Activated B cell treated with CpG ODN at 0.5 μM for 24 hours (primary cell): Measurements from ENCODE around the gene P2RY1. TPM values are rescaled to one million over a fixed set of nuclear protein-coding genes. Genes with fewer than 3 reads are reported as not detected.
"Not testable (repeated sequence)": the region's sequence is repeated elsewhere in the genome, so short reads cannot be mapped to it uniquely, and the experiment has no call there.

Experiments used
- ATAC-seq: fragments of 200-7000 bp; cut with Tn5 transposase; one replicate; pipeline ENCODE4 v1.10.0; 2021; ENCODE audit warnings: low read depth, mild to moderate bottlenecking, moderate library complexity
- CTCF ChIA-PET: fragments of 350-600 bp; sonication (Branson Sonifier 250); formaldehyde crosslinking; loops from one replicate; lab custom pipeline; 2021; ENCODE audit warnings: antibody characterized with exemption; lab: Charles Lee
- POLR2A ChIA-PET: fragments of 350-600 bp; sonication (Branson Sonifier 250); formaldehyde crosslinking; loops from one replicate; lab custom pipeline; 2021; ENCODE audit warnings: antibody characterized with exemption; lab: Charles Lee
- DNase-seq: peaks from one replicate; pipeline ENCODE4 v3.0.0; 2022
- H3K27ac Mint-ChIP-seq: one replicate; pipeline ENCODE4 v1.8.0; 2020; ENCODE audit warnings: mixed read lengths
- H3K27me3 Mint-ChIP-seq: one replicate; pipeline ENCODE4 v1.8.0; 2021; ENCODE audit warnings: mixed read lengths
- H3K36me3 Mint-ChIP-seq: one replicate; pipeline ENCODE4 v1.8.0; 2021; ENCODE audit warnings: low read depth, mixed read lengths
- H3K4me1 Mint-ChIP-seq: one replicate; pipeline ENCODE4 v1.8.0; 2021; ENCODE audit warnings: mixed read lengths
- H3K4me3 Mint-ChIP-seq: one replicate; pipeline ENCODE4 v1.8.0; 2020; ENCODE audit warnings: mild to moderate bottlenecking, mixed read lengths
- H3K9me3 Mint-ChIP-seq: one replicate; pipeline ENCODE4 v1.8.0; 2020; ENCODE audit warnings: mixed read lengths
- intact Hi-C: fragments of 100-400 bp; cut with micrococcal nuclease; formaldehyde crosslinking; loops from one replicate; pipeline ENCODE4 v1.15.1; 2024
- total RNA-seq: library from RNA; stranded (reverse); gene quantifications from 2 replicates; pipeline ENCODE4 v1.2.3, GENCODE V29; 2022
- TF ChIP-seq, protein P1 (sequence below): fragments of 200-600 bp; IDR thresholded peaks from one replicate; pipeline ENCODE4 v1.8.0; 2022; ENCODE audit warnings: antibody characterized with exemption, mild to moderate bottlenecking

The P2RY1 gene
- total RNA-seq, 1 donor from 2014 or later, result 0.20 TPM

DNA sequence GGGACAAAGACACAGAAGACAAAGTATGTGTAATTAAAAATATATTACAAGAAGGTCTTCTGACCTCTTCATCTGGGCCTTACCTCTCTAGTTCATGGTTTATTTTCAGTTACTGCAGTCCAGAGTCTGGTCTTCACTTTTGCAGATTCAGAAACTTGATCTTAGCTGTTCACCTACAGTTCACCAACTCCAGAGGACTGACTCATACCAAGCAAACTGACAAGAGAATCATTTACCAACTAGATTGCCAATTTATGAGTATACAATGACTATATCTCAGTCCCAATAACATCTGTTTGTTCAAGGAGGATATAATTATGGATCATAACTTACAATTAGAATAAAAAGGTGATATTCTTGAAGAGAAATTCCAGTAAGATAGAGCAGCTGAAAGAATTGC, 9.0 kb downstream of the P2RY1 start:
- H3K27me3 Mint-ChIP-seq, result peaks cover 2% of the 10 kb centered on the region
- no peak for DNase-seq
- peaks cover 8% of the 10 kb centered on the region for H3K9me3 Mint-ChIP-seq
- intact Hi-C loops, result no loop called here
- no peaks in the 10 kb centered on the region for H3K4me1 Mint-ChIP-seq
- ATAC-seq, result no peak
- ChIA-PET CTCF (no interaction called here), POLR2A (no interaction called here)
- H3K36me3 Mint-ChIP-seq, result no peaks in the 10 kb centered on the region
- H3K4me3 Mint-ChIP-seq, result no peak overlapping the region
- TF ChIP-seq, protein P1, sequence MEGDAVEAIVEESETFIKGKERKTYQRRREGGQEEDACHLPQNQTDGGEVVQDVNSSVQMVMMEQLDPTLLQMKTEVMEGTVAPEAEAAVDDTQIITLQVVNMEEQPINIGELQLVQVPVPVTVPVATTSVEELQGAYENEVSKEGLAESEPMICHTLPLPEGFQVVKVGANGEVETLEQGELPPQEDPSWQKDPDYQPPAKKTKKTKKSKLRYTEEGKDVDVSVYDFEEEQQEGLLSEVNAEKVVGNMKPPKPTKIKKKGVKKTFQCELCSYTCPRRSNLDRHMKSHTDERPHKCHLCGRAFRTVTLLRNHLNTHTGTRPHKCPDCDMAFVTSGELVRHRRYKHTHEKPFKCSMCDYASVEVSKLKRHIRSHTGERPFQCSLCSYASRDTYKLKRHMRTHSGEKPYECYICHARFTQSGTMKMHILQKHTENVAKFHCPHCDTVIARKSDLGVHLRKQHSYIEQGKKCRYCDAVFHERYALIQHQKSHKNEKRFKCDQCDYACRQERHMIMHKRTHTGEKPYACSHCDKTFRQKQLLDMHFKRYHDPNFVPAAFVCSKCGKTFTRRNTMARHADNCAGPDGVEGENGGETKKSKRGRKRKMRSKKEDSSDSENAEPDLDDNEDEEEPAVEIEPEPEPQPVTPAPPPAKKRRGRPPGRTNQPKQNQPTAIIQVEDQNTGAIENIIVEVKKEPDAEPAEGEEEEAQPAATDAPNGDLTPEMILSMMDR, result no peak
- H3K27ac Mint-ChIP-seq, result no peak overlapping the region

DNA sequence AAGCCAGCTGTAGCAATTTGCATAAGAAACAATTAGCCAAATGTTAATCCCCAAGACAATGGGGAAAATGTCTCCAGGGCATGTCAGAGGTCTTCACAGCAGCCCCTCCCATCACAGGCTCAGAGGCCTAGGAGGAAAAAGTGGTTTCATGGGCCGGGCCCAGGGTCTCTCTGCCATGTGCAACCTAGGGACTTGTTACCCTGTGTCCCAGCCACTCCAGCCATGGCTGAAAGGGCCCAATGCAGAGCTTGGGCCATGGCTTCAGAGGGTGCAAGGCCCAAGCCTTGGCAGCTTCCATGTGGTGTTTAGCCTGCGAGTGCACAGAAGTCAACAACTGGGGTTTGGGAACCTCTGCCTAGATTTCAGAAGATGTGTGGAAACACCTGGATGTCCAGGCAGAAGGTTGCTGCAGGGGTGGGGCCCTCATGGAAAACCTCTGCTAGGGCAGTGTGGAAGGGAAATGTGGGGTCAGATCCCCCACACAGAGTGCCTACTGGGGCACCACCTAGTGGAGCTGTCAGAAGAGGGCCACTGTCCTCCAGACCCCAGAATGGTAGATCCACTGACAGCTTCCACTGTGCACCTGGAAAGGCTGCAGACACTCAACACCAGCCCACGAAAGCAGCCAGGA, 11.8 kb downstream of the P2RY1 start:
- H3K9me3 Mint-ChIP-seq, POLR2A ChIA-PET, H3K27me3 Mint-ChIP-seq, H3K27ac Mint-ChIP-seq, DNase-seq, H3K36me3 Mint-ChIP-seq, H3K4me1 Mint-ChIP-seq, H3K4me3 Mint-ChIP-seq, CTCF ChIA-PET, ATAC-seq, intact Hi-C loops: not testable (repeated sequence)

DNA sequence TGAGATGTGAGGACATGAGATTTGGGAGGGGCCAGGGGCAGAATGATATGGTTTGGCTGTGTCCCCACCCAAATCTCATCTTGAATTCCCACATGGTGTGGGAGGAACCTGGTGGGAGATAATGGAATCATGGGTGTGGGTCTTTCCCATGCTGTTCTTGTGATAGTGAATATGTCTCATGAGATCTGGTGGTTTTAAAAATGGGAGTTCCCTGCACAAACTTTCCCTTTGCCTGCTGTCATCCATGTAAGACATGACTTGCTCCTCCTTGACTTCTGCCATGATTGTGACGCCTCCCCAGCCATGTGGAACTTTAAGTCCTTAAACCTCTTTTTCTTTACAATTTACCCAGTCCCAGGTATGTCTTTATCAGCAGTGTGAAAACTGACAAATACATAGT, 12.7 kb downstream of the P2RY1 start:
- CTCF ChIA-PET, POLR2A ChIA-PET, H3K36me3 Mint-ChIP-seq, H3K4me3 Mint-ChIP-seq, H3K27ac Mint-ChIP-seq, intact Hi-C loops, H3K9me3 Mint-ChIP-seq, H3K27me3 Mint-ChIP-seq, DNase-seq, ATAC-seq, H3K4me1 Mint-ChIP-seq: not testable (repeated sequence)

DNA sequence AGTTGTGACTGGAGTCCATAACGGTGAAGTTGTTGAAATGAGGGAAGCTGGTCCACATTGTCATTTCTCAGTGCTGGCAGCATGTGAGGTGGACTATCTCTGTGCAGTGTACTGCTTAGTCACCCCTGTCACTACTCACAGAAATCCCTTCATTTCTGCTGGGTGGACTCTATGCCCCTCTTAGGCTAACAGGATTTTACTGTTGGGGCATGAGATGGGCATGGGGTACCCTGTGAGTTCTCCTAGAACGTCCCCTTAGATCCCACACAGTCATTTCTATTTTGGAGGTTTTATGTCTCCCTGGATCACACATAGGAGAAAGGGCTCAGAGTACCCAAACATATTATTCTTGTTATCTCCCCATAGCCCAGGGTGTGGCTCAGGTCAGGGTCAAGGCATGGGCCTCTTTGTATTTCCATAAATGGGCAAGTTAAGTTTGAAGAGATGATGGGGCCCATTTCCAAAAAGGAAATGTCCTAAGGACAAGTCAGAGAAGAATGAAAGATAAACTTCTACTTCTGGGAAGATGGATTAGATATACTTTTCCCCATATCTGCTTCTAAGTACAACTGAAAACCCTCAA, 15.2 kb downstream of the P2RY1 start:
- TF ChIP-seq, protein P1, result no peak
- Mint-ChIP-seq H3K27ac (no peak overlapping the region), H3K4me1 (no peaks in the 10 kb centered on the region), H3K4me3 (no peak overlapping the region), H3K27me3 (peaks cover 8% of the 10 kb centered on the region), H3K9me3 (peaks cover 8% of the 10 kb centered on the region), H3K36me3 (no peaks in the 10 kb centered on the region)
- intact Hi-C loops, result no loop called here
- CTCF ChIA-PET, result no interaction called here
- no peak for DNase-seq
- POLR2A ChIA-PET, result no interaction called here
- ATAC-seq, result no peak

DNA sequence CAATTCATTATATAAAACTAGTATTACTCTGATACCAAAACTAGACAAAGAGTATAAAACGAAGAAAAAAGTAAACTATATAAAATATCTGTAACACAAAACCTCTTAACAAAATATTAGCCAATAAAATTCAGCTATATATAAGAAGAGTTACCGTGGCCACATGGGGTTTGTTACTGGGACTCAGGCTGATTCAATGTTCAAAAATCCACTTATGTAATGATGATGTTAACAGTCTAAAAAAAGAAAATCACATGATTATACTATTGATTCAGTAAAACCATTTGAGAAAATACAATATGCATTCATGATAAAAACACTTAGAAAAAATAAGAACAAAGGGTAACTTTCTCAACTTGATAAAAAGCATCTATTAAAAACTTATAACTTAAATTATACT, 18.3 kb downstream of the P2RY1 start:
- DNase-seq (no peak), ATAC-seq (no peak)
- TF ChIP-seq, protein P1, result no peak
- Mint-ChIP-seq H3K36me3 (no peaks in the 10 kb centered on the region), H3K27ac (no peak overlapping the region), H3K9me3 (no peaks in the 10 kb centered on the region), H3K27me3 (peaks cover 8% of the 10 kb centered on the region), H3K4me3 (no peak overlapping the region), H3K4me1 (no peaks in the 10 kb centered on the region)
- ChIA-PET POLR2A (no interaction called here), CTCF (no interaction called here)
- intact Hi-C loops, result no loop called here

DNA sequence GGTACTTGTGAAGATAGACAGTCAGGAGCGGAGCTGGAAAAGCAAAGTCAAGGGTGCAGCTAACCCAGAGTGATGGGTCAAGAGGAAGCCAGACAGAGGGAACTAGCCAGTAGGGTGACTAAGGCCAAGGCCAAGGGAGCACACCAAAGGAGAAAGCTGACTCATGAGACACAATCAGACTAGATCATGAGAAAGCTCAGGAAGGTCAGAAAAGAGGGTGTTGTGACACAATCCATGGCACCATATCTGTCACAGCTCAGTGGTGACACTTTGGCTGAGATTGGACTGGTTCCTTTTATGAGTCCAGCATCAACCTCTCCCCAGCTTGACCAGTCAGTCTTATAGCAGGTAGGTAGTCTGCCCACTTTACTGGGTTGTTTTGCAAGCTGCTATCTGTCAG, 22.2 kb downstream of the P2RY1 start:
- H3K27me3 Mint-ChIP-seq, result peaks cover under 1% of the 10 kb centered on the region
- ChIA-PET CTCF (no interaction called here), POLR2A (no interaction called here)
- H3K4me3 Mint-ChIP-seq, result no peak overlapping the region
- no peaks in the 10 kb centered on the region for H3K9me3 Mint-ChIP-seq
- no peaks in the 10 kb centered on the region for H3K4me1 Mint-ChIP-seq
- no peak for ATAC-seq
- intact Hi-C loops, result no loop called here
- no peaks in the 10 kb centered on the region for H3K36me3 Mint-ChIP-seq
- TF ChIP-seq, protein P1, result no peak
- no peak overlapping the region for H3K27ac Mint-ChIP-seq
- no peak for DNase-seq
